IMR-90 (cell line): ENCODE data around the gene SLC23A1. TPM values are rescaled to one million over a fixed set of nuclear protein-coding genes. Genes with fewer than 3 reads are reported as not detected.
A peak's percentile ranks its signal among the peaks of the same experiment; 100 is the strongest.

Experiments used
- ATAC-seq: fragments of 200-7000 bp; cut with Tn5 transposase; 2 replicates; pipeline ENCODE4 v1.9.1; 2020; ENCODE audit warnings: low read depth, mild to moderate bottlenecking, moderate library complexity
- BruUV-seq: library from RNA; stranded (reverse); fragments of 400-500 nt; replicated peaks from 2 replicates; lab custom pipeline; 2021; lab: Mats Ljungman, UMichigan
- CTCF ChIA-PET: fragments of 300-600 bp; formaldehyde crosslinking; extraction: SDS; loops from one replicate; lab custom pipeline; 2021; ENCODE audit warnings: antibody characterized with exemption; lab: Yijun Ruan, JAX
- POLR2A ChIA-PET: fragments of 300-600 bp; sonication (Branson Sonifier 250); formaldehyde crosslinking; loops from one replicate; lab custom pipeline; 2022; ENCODE audit warnings: antibody characterized with exemption; ENCODE audit not compliant: unreplicated experiment; lab: Charles Lee
- DNase-seq: peaks from one replicate; pipeline ENCODE4 v3.0.0; 2013
- H2AFZ ChIP-seq: replicated peaks from 2 replicates; pipeline ENCODE3; 2013; ENCODE audit warnings: low read length, mild to moderate bottlenecking; ENCODE audit not compliant: poor library complexity
- H2AK5ac ChIP-seq: 2 replicates; pipeline ENCODE4 v1.6.1; 2013; ENCODE audit warnings: low read depth, low read length, inconsistent platforms
- H2AK9ac ChIP-seq: replicated peaks from 2 replicates; pipeline ENCODE3; 2013; ENCODE audit warnings: mild to moderate bottlenecking, low read depth, low read length, moderate library complexity; ENCODE audit not compliant: poor library complexity
- H2BK120ac ChIP-seq: 2 replicates; pipeline ENCODE4 v1.6.1; 2013; ENCODE audit warnings: low read depth, low read length, inconsistent platforms
- H2BK15ac ChIP-seq: 3 replicates; pipeline ENCODE4 v1.6.1; 2013; ENCODE audit warnings: low read depth, low read length, inconsistent platforms
- H2BK20ac ChIP-seq: 2 replicates; pipeline ENCODE4 v1.6.1; 2013; ENCODE audit warnings: low read depth, mild to moderate bottlenecking, inconsistent platforms, low read length, moderate library complexity
- H2BK5ac ChIP-seq: 2 replicates; pipeline ENCODE4 v1.6.1; 2013; ENCODE audit warnings: mild to moderate bottlenecking, low read depth, low read length, inconsistent platforms; ENCODE audit not compliant: poor library complexity, severe bottlenecking
- H3K14ac ChIP-seq: replicated peaks from 2 replicates; pipeline ENCODE4 v1.6.1; 2013; ENCODE audit warnings: low read depth, low read length, inconsistent platforms
- H3K18ac ChIP-seq: 2 replicates; pipeline ENCODE4 v1.6.1; 2013; ENCODE audit warnings: low read depth, low read length, control low read depth
- H3K23ac ChIP-seq: 2 replicates; pipeline ENCODE4 v1.6.1; 2013; ENCODE audit warnings: low read depth, low read length, inconsistent platforms
- H3K27ac ChIP-seq: 2 replicates; pipeline ENCODE4 v1.5.1; 2013; ENCODE audit warnings: mild to moderate bottlenecking, control low read depth, low read length; ENCODE audit not compliant: insufficient read depth
- H3K27me3 ChIP-seq: 2 replicates; pipeline ENCODE4 v1.6.1; 2013; ENCODE audit warnings: low read length; ENCODE audit not compliant: control insufficient read depth, insufficient read depth
- H3K36me3 ChIP-seq: 2 replicates; pipeline ENCODE4 v1.6.1; 2013; ENCODE audit warnings: low read length, mixed read lengths; ENCODE audit not compliant: control insufficient read depth, insufficient read depth
- H3K4ac ChIP-seq: 2 replicates; pipeline ENCODE4 v1.6.1; 2013; ENCODE audit warnings: low read depth, low read length, inconsistent platforms
- H3K4me1 ChIP-seq: 2 replicates; pipeline ENCODE4 v1.6.1; 2013; ENCODE audit warnings: low read length, mixed read lengths; ENCODE audit not compliant: control insufficient read depth, insufficient read depth
- H3K4me2 ChIP-seq: 2 replicates; pipeline ENCODE4 v1.6.1; 2013; ENCODE audit warnings: low read depth, mild to moderate bottlenecking, control low read depth, low read length, moderate library complexity
- H3K4me3 ChIP-seq: 2 replicates; pipeline ENCODE4 v1.5.1; 2013; ENCODE audit warnings: low read depth, mild to moderate bottlenecking, control low read depth, low read length, moderate library complexity; ENCODE audit not compliant: insufficient read depth
- H3K56ac ChIP-seq: 2 replicates; pipeline ENCODE4 v1.6.1; 2013; ENCODE audit warnings: low read length, inconsistent platforms; ENCODE audit not compliant: insufficient read depth; ENCODE audit errors: extremely low read depth
- H3K79me1 ChIP-seq, 2 experiments: 2 replicates each; pipeline ENCODE4 v1.6.1; 2013; ENCODE audit warnings: low read length in 2 of 2, inconsistent platforms in 1 of 2, low read depth in 1 of 2
- H3K9ac ChIP-seq: 2 replicates; pipeline ENCODE4 v1.6.1; 2013; ENCODE audit warnings: low read depth, low read length, control low read depth
- H3K9me1 ChIP-seq: 2 replicates; pipeline ENCODE4 v1.6.1; 2013; ENCODE audit warnings: low read length, inconsistent platforms; ENCODE audit not compliant: insufficient read depth
- H3K9me3 ChIP-seq: 2 replicates; pipeline ENCODE4 v1.6.1; 2013; ENCODE audit warnings: low read length; ENCODE audit not compliant: control insufficient read depth, insufficient read depth
- H4K20me1 ChIP-seq: 2 replicates; pipeline ENCODE4 v1.6.1; 2013; ENCODE audit warnings: low read length, inconsistent platforms; ENCODE audit not compliant: insufficient read depth
- H4K5ac ChIP-seq: 2 replicates; pipeline ENCODE4 v1.6.1; 2013; ENCODE audit warnings: mild to moderate bottlenecking, low read depth, low read length, control low read depth
- H4K8ac ChIP-seq, 2 experiments: 2 replicates each; pipeline ENCODE4 v1.6.1; 2013; ENCODE audit warnings: low read depth in 2 of 2, low read length in 2 of 2, control low read depth in 1 of 2, inconsistent platforms in 1 of 2
- H4K91ac ChIP-seq: 2 replicates; pipeline ENCODE4 v1.6.1; 2013; ENCODE audit warnings: low read depth, low read length, inconsistent platforms; ENCODE audit not compliant: insufficient read depth
- CTCF ChIP-seq: conservative IDR thresholded peaks from 2 replicates; pipeline ENCODE4 v1.5.1; 2012; ENCODE audit warnings: mild to moderate bottlenecking, low read depth, low read length, improper control_type of control experiment
- RFX5 ChIP-seq: IDR thresholded peaks from 2 replicates; pipeline ENCODE4 v1.8.0; 2012; ENCODE audit warnings: low read depth, mild to moderate bottlenecking, low read length, moderate library complexity
- WGBS, 2 experiments: methylation state at CpG; one replicate each; pipeline versions ENCODE4 v1.1.5 to v1.1.7; 2013; ENCODE audit warnings: missing lambda C conversion rate in 2 of 2; ENCODE audit not compliant: insufficient read length in 1 of 2; ENCODE audit errors: extremely low coverage in 2 of 2; 5-methylcytosine and 5-hydroxymethylcytosine counted together
- dilution Hi-C: fragments of 300-500 bp; cut with HindIII; formaldehyde crosslinking; loops from one replicate; pipeline ENCODE4 v1.14.3; 2018; ENCODE audit warnings: low sequenced_read_pairs; ENCODE audit not compliant: unreplicated experiment
- in situ Hi-C: fragments of 300-500 bp; cut with MboI; formaldehyde crosslinking; loops from 3 replicates; pipeline ENCODE4 v1.14.3; 2019; ENCODE audit warnings: low sequenced_read_pairs, inconsistent platforms, mixed read lengths
- intact Hi-C: fragments of 100-400 bp; cut with micrococcal nuclease; formaldehyde crosslinking; loops from 2 replicates; pipeline ENCODE4 v1.10.0; 2022
- polyA plus RNA-seq, 3 experiments: library from polyadenylated mRNA; depleted of rRNA; stranded (reverse); fragments of >200 nt; gene quantifications; 2 replicates each; pipeline ENCODE4 v1.2.3, GENCODE V29; 2012; ENCODE audit warnings: low replicate concordance in 1 of 3
- total RNA-seq: library from RNA; depleted of rRNA; stranded (reverse); fragments of >200 nt; gene quantifications from 2 replicates; pipeline ENCODE4 v1.2.3, GENCODE V29; 2012

SLC23A1 gene
- total and polyA plus RNA-seq, 2 of the 4 experiments (the other 2 are of a cell fraction), result not detected

DNA sequence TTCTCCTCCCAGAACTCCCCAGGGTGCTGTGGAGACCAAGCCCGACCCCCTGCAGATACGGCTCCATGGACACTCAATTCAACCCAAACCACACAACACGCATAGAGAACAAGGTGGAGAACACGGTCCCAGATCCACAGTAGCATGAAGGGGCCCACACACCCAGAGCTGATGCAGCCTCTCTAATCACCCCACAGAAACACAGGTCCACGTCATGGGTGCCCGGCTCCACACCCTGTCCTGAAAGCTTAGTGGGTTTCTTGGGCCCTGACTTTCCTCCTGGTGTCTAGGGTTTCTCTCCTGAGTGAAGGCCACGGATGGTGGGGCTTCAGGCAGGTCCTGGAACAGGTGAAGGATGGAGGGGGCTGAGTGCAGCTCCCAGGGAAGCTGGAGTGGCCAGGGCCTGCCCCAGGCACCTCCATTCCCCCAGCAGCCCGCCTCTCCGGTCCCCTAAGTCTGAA is 1.5 kb upstream of the SLC23A1 start:
- ATAC-seq, result no peak
- Histone ChIP-seq H3K79me1 (no peaks in the 10 kb centered on the region), H3K23ac (no peak overlapping the region), H3K4ac (no peak overlapping the region), H3K56ac (no peak overlapping the region), H3K36me3 (no peaks in the 10 kb centered on the region), H3K27me3 (no peaks in the 10 kb centered on the region), H2AK5ac (no peak overlapping the region), H3K9me1 (no peaks in the 10 kb centered on the region), H2BK120ac (no peak overlapping the region), H4K8ac (no peak overlapping the region; a peak in 1 of 4 replicates), H3K9me3 (no peaks in the 10 kb centered on the region), H2AK9ac (no peak overlapping the region), H2BK5ac (no peak overlapping the region), H3K9ac (no peak overlapping the region), H4K5ac (no peak overlapping the region), H3K27ac (no peak overlapping the region), H3K14ac (no peak overlapping the region), H2BK20ac (no peak overlapping the region), H3K18ac (no peak overlapping the region), H2BK15ac (no peak overlapping the region), H3K4me1 (peaks cover 5% of the 10 kb centered on the region; the same call in 1 of the 2 replicates), H2AFZ (peak overlapping the region; percentile 28), H3K4me3 (no peak overlapping the region), H3K4me2 (no peak overlapping the region), H4K20me1 (no peaks in the 10 kb centered on the region), H4K91ac (no peak overlapping the region)
- TF ChIP-seq CTCF (no peak), RFX5 (no peak)
- intact Hi-C loops, result no loop called here
- in situ Hi-C loops, result no loop called here
- ChIA-PET POLR2A (no interaction called here), CTCF (no interaction called here)
- 100% methylated on average over 1 of the region's 9 CpGs; no CpG with 5 or more reads in 1 of the 2 experiments for WGBS, 2 experiments
- dilution Hi-C loops, result no loop called here
- DNase-seq, result no peak
- no TSS peak for BruUV-seq
